ENCODE results near the gene CPXCR1. TPM values are rescaled to one million over a fixed set of nuclear protein-coding genes. Genes with fewer than 3 reads are reported as not detected.
"Not testable (repeated sequence)": the region's sequence is repeated elsewhere in the genome, so short reads cannot be mapped to it uniquely, and the experiment has no call there.

Gene CPXCR1
- total RNA-seq, result not detected in 2 replicates
- long read RNA-seq, result 0 reads

DNA sequence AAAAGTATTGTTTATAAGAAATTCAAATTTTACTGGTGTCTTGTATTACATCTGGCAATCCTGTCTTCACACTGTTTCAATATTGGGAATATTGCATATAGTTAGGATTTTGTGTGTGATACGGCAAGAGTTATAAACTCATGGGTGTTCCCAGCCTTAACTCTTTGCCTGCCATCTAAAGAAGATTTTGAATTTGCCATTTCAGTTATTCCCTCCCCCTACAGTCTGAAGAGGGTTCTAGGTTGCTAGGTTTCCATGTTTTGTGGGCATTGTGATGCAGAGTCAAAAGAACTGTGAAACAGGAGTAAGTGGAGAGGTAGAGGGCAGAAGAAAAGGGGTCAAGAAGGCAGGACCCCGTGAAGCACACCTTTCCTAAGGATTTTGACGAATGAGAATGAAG lies at the start of gene CPXCR1:
Gene CPXCR1, plus strand, starts transcription at position 301 of the 400 bp plus-strand sequence. CDS start 6,190 bp downstream, outside the sequence.
- no peak for DNase-seq (ENCODE audit: extremely low spot score, unreplicated experiment)
- H3K36me3 Mint-ChIP-seq (ENCODE audit: unreplicated experiment), result no peaks in the 10 kb centered on the region
- H3K4me1 Mint-ChIP-seq (ENCODE audit: unreplicated experiment), result no peaks in the 10 kb centered on the region
- no peaks in the 10 kb centered on the region for H3K27me3 Mint-ChIP-seq (ENCODE audit: unreplicated experiment)
- TF ChIP-seq, protein P1, sequence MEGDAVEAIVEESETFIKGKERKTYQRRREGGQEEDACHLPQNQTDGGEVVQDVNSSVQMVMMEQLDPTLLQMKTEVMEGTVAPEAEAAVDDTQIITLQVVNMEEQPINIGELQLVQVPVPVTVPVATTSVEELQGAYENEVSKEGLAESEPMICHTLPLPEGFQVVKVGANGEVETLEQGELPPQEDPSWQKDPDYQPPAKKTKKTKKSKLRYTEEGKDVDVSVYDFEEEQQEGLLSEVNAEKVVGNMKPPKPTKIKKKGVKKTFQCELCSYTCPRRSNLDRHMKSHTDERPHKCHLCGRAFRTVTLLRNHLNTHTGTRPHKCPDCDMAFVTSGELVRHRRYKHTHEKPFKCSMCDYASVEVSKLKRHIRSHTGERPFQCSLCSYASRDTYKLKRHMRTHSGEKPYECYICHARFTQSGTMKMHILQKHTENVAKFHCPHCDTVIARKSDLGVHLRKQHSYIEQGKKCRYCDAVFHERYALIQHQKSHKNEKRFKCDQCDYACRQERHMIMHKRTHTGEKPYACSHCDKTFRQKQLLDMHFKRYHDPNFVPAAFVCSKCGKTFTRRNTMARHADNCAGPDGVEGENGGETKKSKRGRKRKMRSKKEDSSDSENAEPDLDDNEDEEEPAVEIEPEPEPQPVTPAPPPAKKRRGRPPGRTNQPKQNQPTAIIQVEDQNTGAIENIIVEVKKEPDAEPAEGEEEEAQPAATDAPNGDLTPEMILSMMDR (IDR thresholded peaks at IDR 0.05), result no peak
- H3K27ac Mint-ChIP-seq (ENCODE audit: unreplicated experiment), result no peak within 1 kb of the TSS
- peaks cover 46% of the 10 kb centered on the region for H3K9me3 Mint-ChIP-seq (ENCODE audit: unreplicated experiment)
- H3K4me3 Mint-ChIP-seq (ENCODE audit: unreplicated experiment), result no peak within 1 kb of the TSS

- no peak for DNase-seq (ENCODE audit: extremely low spot score, unreplicated experiment)
- Mint-ChIP-seq H3K27me3 (ENCODE audit: unreplicated experiment) (no peaks in the 10 kb centered on the region), H3K4me1 (ENCODE audit: unreplicated experiment) (no peaks in the 10 kb centered on the region), H3K4me3 (ENCODE audit: unreplicated experiment) (no peak overlapping the region), H3K9me3 (ENCODE audit: unreplicated experiment) (peaks cover 62% of the 10 kb centered on the region), H3K27ac (ENCODE audit: unreplicated experiment) (no peak overlapping the region), H3K36me3 (ENCODE audit: unreplicated experiment) (no peaks in the 10 kb centered on the region)
- TF ChIP-seq, protein P1 (IDR thresholded peaks at IDR 0.05), result no peak
These were observed 11.2 kb upstream of the CPXCR1 start for GRCh38 chrX:88735835-88736234.

DNA sequence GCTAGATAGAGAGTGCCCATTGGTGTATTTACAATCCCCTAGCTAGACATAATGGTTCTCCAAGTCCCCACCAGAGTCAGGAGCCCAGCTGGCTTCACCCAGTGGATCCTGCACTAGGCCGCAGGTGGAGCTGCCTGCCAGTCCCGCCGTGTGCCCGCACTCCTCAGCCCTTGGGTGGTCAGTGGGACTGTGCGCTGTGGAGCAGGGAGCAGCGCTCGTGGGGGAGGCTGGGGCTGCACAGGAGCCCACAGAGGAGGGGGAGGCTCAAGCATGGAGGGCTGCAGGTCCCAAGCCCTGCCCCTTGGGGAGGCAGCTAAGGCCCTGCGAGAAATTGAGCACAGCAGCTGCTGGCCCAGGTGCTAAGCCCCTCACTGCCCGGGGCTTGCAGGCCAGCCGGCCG lies 810 bp upstream of the CPXCR1 start:
- H3K4me1 Mint-ChIP-seq (ENCODE audit: unreplicated experiment); H3K27me3 Mint-ChIP-seq (ENCODE audit: unreplicated experiment); H3K36me3 Mint-ChIP-seq (ENCODE audit: unreplicated experiment); DNase-seq (ENCODE audit: extremely low spot score, unreplicated experiment); H3K4me3 Mint-ChIP-seq (ENCODE audit: unreplicated experiment); H3K27ac Mint-ChIP-seq (ENCODE audit: unreplicated experiment): not testable (repeated sequence)
- H3K9me3 Mint-ChIP-seq (ENCODE audit: unreplicated experiment), result peaks cover 49% of the 10 kb centered on the region

DNA sequence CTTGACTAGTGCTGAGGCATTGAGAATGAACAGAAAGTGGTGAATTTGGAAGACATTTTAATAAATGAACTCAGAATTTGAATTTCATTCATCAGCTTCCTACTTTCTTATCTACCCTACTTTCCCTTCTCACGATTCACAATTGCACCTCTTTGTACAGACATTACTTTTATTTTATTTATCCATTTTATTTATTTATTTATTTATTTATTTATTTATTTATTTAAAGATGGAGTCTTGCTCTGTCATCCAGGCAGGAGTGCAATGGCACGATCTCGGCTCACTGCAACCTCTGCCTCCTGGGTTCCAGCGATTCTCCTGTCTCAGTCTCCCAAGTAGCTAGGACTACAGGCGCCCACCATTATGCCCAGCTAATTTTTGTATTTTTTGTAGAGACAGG lies 5.3 kb downstream of the CPXCR1 start:
- not testable (repeated sequence) for H3K27me3 Mint-ChIP-seq (ENCODE audit: unreplicated experiment); H3K4me3 Mint-ChIP-seq (ENCODE audit: unreplicated experiment); DNase-seq (ENCODE audit: extremely low spot score, unreplicated experiment); H3K4me1 Mint-ChIP-seq (ENCODE audit: unreplicated experiment); H3K36me3 Mint-ChIP-seq (ENCODE audit: unreplicated experiment); H3K27ac Mint-ChIP-seq (ENCODE audit: unreplicated experiment)
- peaks cover 19% of the 10 kb centered on the region for H3K9me3 Mint-ChIP-seq (ENCODE audit: unreplicated experiment)

DNA sequence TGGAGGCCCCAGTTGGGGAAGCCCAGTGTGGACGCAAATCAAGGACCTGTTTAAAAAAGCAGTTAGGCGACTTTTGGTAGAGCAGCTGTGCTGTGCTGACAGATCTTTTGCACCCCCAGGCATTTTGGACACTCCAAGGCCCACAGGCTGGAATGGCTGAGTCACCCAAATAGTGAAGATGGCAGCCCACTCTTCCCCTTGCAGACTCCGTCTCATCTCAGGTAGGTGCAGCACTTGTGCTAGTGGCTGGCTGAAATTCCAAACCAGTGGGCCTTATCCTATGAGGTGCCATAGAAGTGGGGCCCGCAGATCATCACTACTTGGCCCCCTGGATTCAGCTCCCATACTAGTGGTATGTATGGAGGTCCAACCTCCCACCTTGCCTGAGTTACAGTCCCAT lies 42.8 kb downstream of the CPXCR1 start:
- Mint-ChIP-seq H3K27ac (ENCODE audit: unreplicated experiment) (no peak overlapping the region), H3K27me3 (ENCODE audit: unreplicated experiment) (no peaks in the 10 kb centered on the region), H3K4me1 (ENCODE audit: unreplicated experiment) (no peaks in the 10 kb centered on the region), H3K9me3 (ENCODE audit: unreplicated experiment) (peaks cover 51% of the 10 kb centered on the region), H3K4me3 (ENCODE audit: unreplicated experiment) (no peak overlapping the region), H3K36me3 (ENCODE audit: unreplicated experiment) (no peaks in the 10 kb centered on the region)
- TF ChIP-seq, protein P1 (IDR thresholded peaks at IDR 0.05), result no peak
- DNase-seq (ENCODE audit: extremely low spot score, unreplicated experiment), result no peak
